IPS DF 19.7 (cell line): ENCODE measurements around the gene FAM204A.

ENCODE experiments used
- DNase-seq: peaks from one replicate; pipeline ENCODE4 v3.0.0-alpha.2; 2013; ENCODE audit warnings: low read depth, low spot score

Gene FAM204A

GRCh38 chr10:118282670-118283069, 59.5 kb downstream of the FAM204A start:
- no peak for DNase-seq

- DNase-seq = no peak
Measured at GRCh38 chr10:118278649-118279048, 63.5 kb downstream of the FAM204A start.

GRCh38 chr10:118277871-118278270, 64.3 kb downstream of the FAM204A start:
- no peak for DNase-seq

GRCh38 chr10:118276727-118277126, 65.4 kb downstream of the FAM204A start:
- no peak for DNase-seq

- DNase-seq = no peak
Measured at GRCh38 chr10:118276204-118276603, 65.9 kb downstream of the FAM204A start.

- DNase-seq = no peak
Measured at GRCh38 chr10:118273662-118274061, 68.5 kb downstream of the FAM204A start.

GRCh38 chr10:118272767-118273166, 69.4 kb downstream of the FAM204A start:
- no peak for DNase-seq

GRCh38 chr10:118272149-118272721, 69.9 kb downstream of the FAM204A start:
- no peak for DNase-seq

GRCh38 chr10:118271671-118272070, 70.5 kb downstream of the FAM204A start:
- DNase-seq = no peak

- no peak for DNase-seq
Measured at GRCh38 chr10:118266098-118266748, 75.9 kb downstream of the FAM204A start.

GRCh38 chr10:118264838-118265470, 77.2 kb downstream of the FAM204A start:
- DNase-seq = no peak

- DNase-seq = no peak
Measured at GRCh38 chr10:118264252-118264651, 77.9 kb downstream of the FAM204A start.

- DNase-seq = no peak
Measured at GRCh38 chr10:118262538-118262937, 79.6 kb downstream of the FAM204A start.

- DNase-seq = peak; percentile 15
Measured at GRCh38 chr10:118259288-118259906, 82.7 kb downstream of the FAM204A start.

GRCh38 chr10:118258285-118258684, 83.8 kb downstream of the FAM204A start:
- no peak for DNase-seq

GRCh38 chr10:118256825-118257570, 85.1 kb downstream of the FAM204A start:
- no peak for DNase-seq

- DNase-seq = no peak
Measured at GRCh38 chr10:118256209-118256608, 85.9 kb downstream of the FAM204A start.

GRCh38 chr10:118255355-118255754, 86.8 kb downstream of the FAM204A start:
- DNase-seq = no peak

- no peak for DNase-seq
Measured at GRCh38 chr10:118254654-118255053, 87.5 kb downstream of the FAM204A start.

- DNase-seq = no peak
Measured at GRCh38 chr10:118253397-118253796, 88.7 kb downstream of the FAM204A start.

GRCh38 chr10:118251791-118252190, 90.3 kb downstream of the FAM204A start:
- DNase-seq = no peak

- DNase-seq = no peak
Measured at GRCh38 chr10:118249714-118250113, 92.4 kb downstream of the FAM204A start.
